Cardiac muscle cell (in vitro differentiated cells and primary cell): ENCODE results near the gene RRN3. TPM values are rescaled to one million over a fixed set of nuclear protein-coding genes. Genes with fewer than 3 reads are reported as not detected.
"Not testable (repeated sequence)": the region's sequence is repeated elsewhere in the genome, so short reads cannot be mapped to it uniquely, and the experiment has no call there.

Source experiments
- DNase-seq, 2 donors: peaks; one replicate each; pipeline versions ENCODE4 v3.0.0 to v3.0.0-alpha.2; 2010 to 2017; ENCODE audit warnings: low read depth in 1 of 2, low spot score in 1 of 2
- H3K27ac ChIP-seq: fragments of 200-600 bp; sonication (generic); 2 replicates; pipeline ENCODE4 v1.5.1; 2016
- H3K27me3 ChIP-seq: fragments of 200-600 bp; sonication (generic); 2 replicates; pipeline ENCODE4 v1.6.0; 2016; ENCODE audit warnings: control low read depth
- H3K36me3 ChIP-seq: fragments of 200-600 bp; sonication (generic); 2 replicates; pipeline ENCODE4 v1.5.1; 2016; ENCODE audit warnings: control low read depth
- H3K4me1 ChIP-seq: fragments of 200-600 bp; sonication (generic); 2 replicates; pipeline ENCODE4 v1.8.1; 2017; ENCODE audit warnings: low read depth, mild to moderate bottlenecking, mixed run types
- H3K4me3 ChIP-seq: fragments of 200-600 bp; sonication (generic); 2 replicates; pipeline ENCODE4 v1.5.1; 2016; ENCODE audit warnings: mild to moderate bottlenecking
- H3K9me3 ChIP-seq: fragments of 200-600 bp; sonication (generic); 2 replicates; pipeline ENCODE4 v1.5.1; 2017; ENCODE audit warnings: low read depth, mild to moderate bottlenecking, control low read depth
- polyA plus RNA-seq: library from polyadenylated mRNA; unstranded; fragments of >200 nt; fragmentation: Nextera tagmentation; extraction: Ambion mirVana; gene quantifications from 2 replicates; pipeline ENCODE4 v1.2.1, GENCODE V29; 2016
- total RNA-seq: library from RNA; depleted of rRNA; stranded (reverse); fragments of >200 nt; gene quantifications from 2 replicates; pipeline ENCODE4 v1.2.3, GENCODE V29; 2016
- TF ChIP-seq, protein P1 (sequence below): IDR thresholded peaks from 2 replicates; pipeline ENCODE4 v1.5.1; 2012; ENCODE audit warnings: low read depth, mild to moderate bottlenecking, low read length

RRN3 gene
- total and polyA plus RNA-seq, 2 experiments from 2014 or later, result 15.1 to 23.2 TPM

DNA sequence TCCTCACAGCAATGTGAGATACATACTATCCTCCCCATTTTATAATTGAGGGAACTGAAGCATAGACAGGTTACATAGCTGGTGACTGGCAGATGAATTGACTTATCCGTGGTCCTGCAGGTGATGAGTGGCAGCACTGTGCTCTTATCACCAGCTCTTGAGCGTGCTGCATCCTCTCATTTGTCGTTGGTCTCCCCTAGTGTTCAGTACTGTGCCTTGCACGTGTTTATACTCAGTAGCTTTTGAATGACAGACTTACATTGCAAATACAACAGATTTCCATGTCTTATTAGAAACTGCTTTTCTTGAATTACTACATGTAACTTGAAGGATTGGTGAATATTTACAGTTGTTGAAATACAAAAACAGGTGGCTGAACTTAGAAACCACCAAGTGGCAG, 71.9 kb downstream of the RRN3 start:
- TF ChIP-seq, protein P1, sequence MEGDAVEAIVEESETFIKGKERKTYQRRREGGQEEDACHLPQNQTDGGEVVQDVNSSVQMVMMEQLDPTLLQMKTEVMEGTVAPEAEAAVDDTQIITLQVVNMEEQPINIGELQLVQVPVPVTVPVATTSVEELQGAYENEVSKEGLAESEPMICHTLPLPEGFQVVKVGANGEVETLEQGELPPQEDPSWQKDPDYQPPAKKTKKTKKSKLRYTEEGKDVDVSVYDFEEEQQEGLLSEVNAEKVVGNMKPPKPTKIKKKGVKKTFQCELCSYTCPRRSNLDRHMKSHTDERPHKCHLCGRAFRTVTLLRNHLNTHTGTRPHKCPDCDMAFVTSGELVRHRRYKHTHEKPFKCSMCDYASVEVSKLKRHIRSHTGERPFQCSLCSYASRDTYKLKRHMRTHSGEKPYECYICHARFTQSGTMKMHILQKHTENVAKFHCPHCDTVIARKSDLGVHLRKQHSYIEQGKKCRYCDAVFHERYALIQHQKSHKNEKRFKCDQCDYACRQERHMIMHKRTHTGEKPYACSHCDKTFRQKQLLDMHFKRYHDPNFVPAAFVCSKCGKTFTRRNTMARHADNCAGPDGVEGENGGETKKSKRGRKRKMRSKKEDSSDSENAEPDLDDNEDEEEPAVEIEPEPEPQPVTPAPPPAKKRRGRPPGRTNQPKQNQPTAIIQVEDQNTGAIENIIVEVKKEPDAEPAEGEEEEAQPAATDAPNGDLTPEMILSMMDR, result peak; percentile 38
- H3K4me1 ChIP-seq, H3K27ac ChIP-seq, H3K9me3 ChIP-seq, H3K27me3 ChIP-seq, H3K4me3 ChIP-seq: not testable (repeated sequence)
- H3K36me3 ChIP-seq, result peaks cover 56% of the 10 kb centered on the region
- DNase-seq, result peak; percentile 33 to 59

DNA sequence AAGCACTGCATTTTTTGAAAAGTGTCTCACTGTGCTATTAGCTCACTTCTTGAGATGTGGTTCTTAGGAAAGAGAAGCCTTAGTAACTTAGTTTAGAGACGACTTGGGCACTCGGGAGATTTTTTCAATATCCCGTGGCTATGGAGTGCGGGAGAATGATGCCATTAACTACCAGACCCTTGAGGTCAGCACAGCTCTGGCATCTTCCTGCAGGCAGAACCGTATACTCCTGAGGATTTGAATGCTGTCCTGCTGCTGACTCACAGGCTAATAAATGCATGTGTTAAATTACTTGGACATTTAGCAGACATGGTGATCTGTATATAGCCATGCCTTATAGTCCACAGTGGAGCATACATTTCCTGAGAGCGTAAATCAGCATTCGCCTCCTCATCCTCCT, 72.6 kb downstream of the RRN3 start:
- DNase-seq, H3K9me3 ChIP-seq, H3K27me3 ChIP-seq, H3K4me3 ChIP-seq, H3K4me1 ChIP-seq, H3K27ac ChIP-seq: not testable (repeated sequence)
- peaks cover 61% of the 10 kb centered on the region for H3K36me3 ChIP-seq

DNA sequence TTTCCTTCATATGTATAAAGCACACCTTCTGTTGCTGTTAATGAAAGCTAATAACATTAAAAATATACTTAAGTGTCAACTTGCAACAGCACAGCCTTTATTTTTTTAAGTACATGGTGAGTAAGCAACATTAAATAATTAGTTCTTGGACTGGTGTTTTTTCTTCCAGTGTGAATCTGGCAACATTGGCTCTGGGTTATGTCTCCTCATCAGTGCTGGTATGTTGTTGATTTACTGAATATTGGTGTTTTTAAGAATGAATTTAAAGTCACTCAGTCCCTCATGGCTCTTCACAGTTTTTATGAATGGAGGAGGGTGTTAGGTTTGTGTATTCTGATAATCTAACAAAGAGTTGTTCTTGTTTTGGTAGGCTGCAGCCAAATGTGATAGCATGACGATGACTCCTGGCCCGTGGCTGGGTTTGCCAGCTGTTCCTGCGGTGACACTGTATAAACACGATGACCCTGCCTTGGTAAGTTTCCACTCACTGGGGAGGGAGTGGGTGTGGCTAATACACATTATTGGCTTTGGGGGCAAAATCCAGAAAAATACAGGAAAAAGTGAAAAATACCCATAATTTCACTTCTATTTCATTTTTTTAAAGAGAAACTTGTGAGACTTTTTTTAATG, 77.0 kb downstream of the RRN3 start:
- not testable (repeated sequence) for H3K4me3 ChIP-seq, H3K27ac ChIP-seq, H3K4me1 ChIP-seq, H3K27me3 ChIP-seq, H3K9me3 ChIP-seq
- DNase-seq, result peak in 1 of 2 donors; percentile 69
- H3K36me3 ChIP-seq, result peaks cover 33% of the 10 kb centered on the region

DNA sequence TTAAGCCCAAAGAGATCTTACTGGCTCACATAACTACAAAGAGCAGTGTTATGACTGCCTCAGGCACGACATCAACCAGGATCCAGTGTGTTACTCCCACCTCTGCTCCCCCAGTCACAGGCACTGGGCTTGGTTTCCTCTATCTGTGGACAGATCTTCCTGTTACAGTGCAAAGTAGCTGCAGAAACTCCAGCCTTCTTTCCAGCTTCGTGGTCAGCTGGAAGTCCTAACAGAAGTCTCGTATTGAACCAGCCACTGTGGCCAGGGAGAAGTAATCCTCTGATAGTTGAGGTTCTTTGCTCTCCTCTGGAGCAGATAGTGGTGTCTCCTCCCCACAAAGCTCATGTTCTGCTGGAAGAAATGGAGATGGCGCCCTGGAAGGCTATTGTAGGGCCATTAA, 77.7 kb downstream of the RRN3 start:
- H3K4me3 ChIP-seq, H3K4me1 ChIP-seq, H3K27ac ChIP-seq, H3K9me3 ChIP-seq, H3K27me3 ChIP-seq: not testable (repeated sequence)
- peaks cover 32% of the 10 kb centered on the region for H3K36me3 ChIP-seq
- DNase-seq, result peak in 1 of 2 donors; percentile 28

DNA sequence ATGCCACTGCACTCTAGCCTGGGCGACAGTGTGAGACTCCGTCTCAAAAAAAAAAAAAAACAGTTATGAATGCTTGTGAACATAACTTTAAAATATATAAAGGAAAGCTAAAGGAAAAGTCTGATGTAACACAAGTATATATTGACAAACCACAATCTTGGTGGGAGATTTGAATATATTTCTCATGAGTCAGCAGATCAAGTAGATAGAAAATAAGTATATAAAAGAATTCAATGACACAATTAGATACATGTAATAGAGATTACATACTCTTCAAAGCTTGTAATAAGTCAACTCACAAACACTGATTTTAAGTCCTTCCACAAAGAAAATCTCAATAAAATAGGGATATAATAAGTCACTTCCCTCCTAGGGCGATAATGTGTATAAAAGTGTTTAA, 78.4 kb downstream of the RRN3 start:
- not testable (repeated sequence) for DNase-seq, H3K27me3 ChIP-seq, H3K4me3 ChIP-seq, H3K9me3 ChIP-seq, H3K4me1 ChIP-seq, H3K27ac ChIP-seq
- H3K36me3 ChIP-seq, result peaks cover 32% of the 10 kb centered on the region

GRCh38 chr16:15012941-15013340, 81.1 kb downstream of the RRN3 start:
- H3K4me3 ChIP-seq, H3K9me3 ChIP-seq, H3K27me3 ChIP-seq, H3K27ac ChIP-seq, DNase-seq, H3K4me1 ChIP-seq: not testable (repeated sequence)
- peaks cover 37% of the 10 kb centered on the region for H3K36me3 ChIP-seq

Other genes starting within 250 kb of the RRN3 start
- gene NPIPA1, start 156.8 kb downstream of the RRN3 start, total RNA-seq, result 34.5 and 60.9 TPM in 2 replicates
- gene NPIPA1, start 156.8 kb downstream of the RRN3 start, polyA plus RNA-seq, result 40.3 and 47.7 TPM in 2 replicates
- gene PDXDC1, start 119.2 kb downstream of the RRN3 start, total RNA-seq, result 73.8 and 77.6 TPM in 2 replicates
- 84.6 and 99.8 TPM in 2 replicates for gene PDXDC1, start 119.2 kb downstream of the RRN3 start, polyA plus RNA-seq
- gene NTAN1, start 38.2 kb downstream of the RRN3 start, total RNA-seq, result 33.4 and 41.0 TPM in 2 replicates
- gene NTAN1, start 38.2 kb downstream of the RRN3 start, polyA plus RNA-seq, result 42.7 and 68.6 TPM in 2 replicates